SU-DHL-6 (cell line): ENCODE measurements around the gene HNRNPAB.
A peak's percentile ranks its signal among the peaks of the same experiment; 100 is the strongest.

Experiments used
- H2AFZ ChIP-seq: fragments of 200-600 bp; sonication (generic); 2 replicates; pipeline ENCODE4 v1.6.1; 2014; ENCODE audit warnings: low read depth, mild to moderate bottlenecking, moderate library complexity, mixed read lengths, antibody characterized with exemption, low read length; ENCODE audit not compliant: severe bottlenecking
- H3F3A ChIP-seq: fragments of 200-600 bp; shearing (Covaris generic); 2 replicates; pipeline ENCODE4 v1.6.0; 2016; ENCODE audit warnings: antibody characterized with exemption, mild to moderate bottlenecking; ENCODE audit not compliant: insufficient read depth
- H3K27ac ChIP-seq: fragments of 200-600 bp; sonication (generic); 2 replicates; pipeline ENCODE4 v1.5.1; 2016; ENCODE audit warnings: low read depth, mild to moderate bottlenecking, low read length, moderate library complexity, mixed read lengths
- H3K27me3 ChIP-seq: fragments of 200-600 bp; sonication (generic), shearing (Covaris generic); 2 replicates; pipeline ENCODE4 v1.6.0; 2014; ENCODE audit warnings: mild to moderate bottlenecking, low read length
- H3K36me3 ChIP-seq: fragments of 200-600 bp; sonication (generic); 2 replicates; pipeline ENCODE4 v1.6.1; 2014; ENCODE audit warnings: mild to moderate bottlenecking, low read length, mixed read lengths
- H3K4me2 ChIP-seq: fragments of 300-600, 200-600 bp; shearing (Covaris generic), sonication (generic); 2 replicates; pipeline ENCODE4 v1.6.0; 2014; ENCODE audit warnings: low read length, low read depth, mild to moderate bottlenecking; ENCODE audit not compliant: poor library complexity, severe bottlenecking
- H3K4me3 ChIP-seq: fragments of 200-600 bp; sonication (generic); 2 replicates; pipeline ENCODE4 v1.5.1; 2014; ENCODE audit warnings: antibody characterized with exemption, low read length, mild to moderate bottlenecking, mixed read lengths; ENCODE audit not compliant: insufficient read depth, poor library complexity, severe bottlenecking
- H3K79me2 ChIP-seq: fragments of 200-600 bp; sonication (generic); 2 replicates; pipeline ENCODE4 v1.6.1; 2014; ENCODE audit warnings: mild to moderate bottlenecking, low read length, moderate library complexity; ENCODE audit not compliant: insufficient read depth
- H3K9ac ChIP-seq: fragments of 200-600 bp; sonication (generic); 2 replicates; pipeline ENCODE4 v1.7.0; 2014; ENCODE audit warnings: mild to moderate bottlenecking, low read length
- H3K9me2 ChIP-seq: fragments of 200-600 bp; sonication (generic); replicated peaks from 2 replicates; pipeline ENCODE4 v1.6.1; 2014; ENCODE audit warnings: low read length; ENCODE audit not compliant: insufficient read depth
- H3K9me3 ChIP-seq: fragments of 200-600 bp; sonication (generic); 2 replicates; pipeline ENCODE4 v1.6.1; 2014; ENCODE audit warnings: low read length, mixed read lengths; ENCODE audit not compliant: insufficient read depth
- H4K20me1 ChIP-seq: fragments of 200-600 bp; sonication (generic); 2 replicates; pipeline ENCODE4 v1.6.1; 2014; ENCODE audit warnings: low read depth, mild to moderate bottlenecking, antibody characterized with exemption, low read length, moderate library complexity, mixed read lengths
- EZH2phosphoT487 ChIP-seq: fragments of 200-600 bp; sonication (generic), shearing (Covaris generic); conservative IDR thresholded peaks from 2 replicates; pipeline ENCODE4 v1.6.1; 2018; ENCODE audit warnings: mild to moderate bottlenecking, antibody characterized with exemption, low read length, moderate library complexity, mixed read lengths
- TF ChIP-seq, protein P1 (sequence below): fragments of 200-600 bp; sonication (generic); IDR thresholded peaks from one replicate; pipeline ENCODE4 v1.5.1; 2017; ENCODE audit warnings: antibody characterized with exemption, mild to moderate bottlenecking, low read length, moderate library complexity; ENCODE audit not compliant: insufficient read depth, poor library complexity, severe bottlenecking

HNRNPAB gene

GRCh38 chr5:178210073-178210535 lies 5.8 kb downstream of the HNRNPAB start:
- Histone ChIP-seq H3K4me3 (no peak overlapping the region), H4K20me1 (peaks cover 40% of the 10 kb centered on the region), H3K4me2 (no peak overlapping the region), H2AFZ (no peak overlapping the region), H3K9me3 (no peaks in the 10 kb centered on the region), H3K9ac (no peak overlapping the region), H3K27ac (no peak overlapping the region), H3K9me2 (no peaks in the 10 kb centered on the region), H3K27me3 (no peaks in the 10 kb centered on the region), H3K79me2 (peaks cover 34% of the 10 kb centered on the region), H3K36me3 (peaks cover 50% of the 10 kb centered on the region), H3F3A (peaks cover 92% of the 10 kb centered on the region)
- TF ChIP-seq, protein P1, sequence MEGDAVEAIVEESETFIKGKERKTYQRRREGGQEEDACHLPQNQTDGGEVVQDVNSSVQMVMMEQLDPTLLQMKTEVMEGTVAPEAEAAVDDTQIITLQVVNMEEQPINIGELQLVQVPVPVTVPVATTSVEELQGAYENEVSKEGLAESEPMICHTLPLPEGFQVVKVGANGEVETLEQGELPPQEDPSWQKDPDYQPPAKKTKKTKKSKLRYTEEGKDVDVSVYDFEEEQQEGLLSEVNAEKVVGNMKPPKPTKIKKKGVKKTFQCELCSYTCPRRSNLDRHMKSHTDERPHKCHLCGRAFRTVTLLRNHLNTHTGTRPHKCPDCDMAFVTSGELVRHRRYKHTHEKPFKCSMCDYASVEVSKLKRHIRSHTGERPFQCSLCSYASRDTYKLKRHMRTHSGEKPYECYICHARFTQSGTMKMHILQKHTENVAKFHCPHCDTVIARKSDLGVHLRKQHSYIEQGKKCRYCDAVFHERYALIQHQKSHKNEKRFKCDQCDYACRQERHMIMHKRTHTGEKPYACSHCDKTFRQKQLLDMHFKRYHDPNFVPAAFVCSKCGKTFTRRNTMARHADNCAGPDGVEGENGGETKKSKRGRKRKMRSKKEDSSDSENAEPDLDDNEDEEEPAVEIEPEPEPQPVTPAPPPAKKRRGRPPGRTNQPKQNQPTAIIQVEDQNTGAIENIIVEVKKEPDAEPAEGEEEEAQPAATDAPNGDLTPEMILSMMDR = no peak
- TF ChIP-seq EZH2phosphoT487 = no peak

GRCh38 chr5:178210686-178211085 lies 6.4 kb downstream of the HNRNPAB start:
- Histone ChIP-seq H3K79me2 (peaks cover 29% of the 10 kb centered on the region), H3F3A (peaks cover 91% of the 10 kb centered on the region), H3K36me3 (peaks cover 46% of the 10 kb centered on the region), H3K9ac (no peak overlapping the region), H4K20me1 (peaks cover 36% of the 10 kb centered on the region), H3K9me2 (no peaks in the 10 kb centered on the region), H3K27ac (no peak overlapping the region), H3K27me3 (no peaks in the 10 kb centered on the region), H3K4me2 (no peak overlapping the region), H3K4me3 (no peak overlapping the region), H2AFZ (no peak overlapping the region), H3K9me3 (no peaks in the 10 kb centered on the region)
- TF ChIP-seq EZH2phosphoT487 = no peak
- TF ChIP-seq, protein P1 = no peak

DNA sequence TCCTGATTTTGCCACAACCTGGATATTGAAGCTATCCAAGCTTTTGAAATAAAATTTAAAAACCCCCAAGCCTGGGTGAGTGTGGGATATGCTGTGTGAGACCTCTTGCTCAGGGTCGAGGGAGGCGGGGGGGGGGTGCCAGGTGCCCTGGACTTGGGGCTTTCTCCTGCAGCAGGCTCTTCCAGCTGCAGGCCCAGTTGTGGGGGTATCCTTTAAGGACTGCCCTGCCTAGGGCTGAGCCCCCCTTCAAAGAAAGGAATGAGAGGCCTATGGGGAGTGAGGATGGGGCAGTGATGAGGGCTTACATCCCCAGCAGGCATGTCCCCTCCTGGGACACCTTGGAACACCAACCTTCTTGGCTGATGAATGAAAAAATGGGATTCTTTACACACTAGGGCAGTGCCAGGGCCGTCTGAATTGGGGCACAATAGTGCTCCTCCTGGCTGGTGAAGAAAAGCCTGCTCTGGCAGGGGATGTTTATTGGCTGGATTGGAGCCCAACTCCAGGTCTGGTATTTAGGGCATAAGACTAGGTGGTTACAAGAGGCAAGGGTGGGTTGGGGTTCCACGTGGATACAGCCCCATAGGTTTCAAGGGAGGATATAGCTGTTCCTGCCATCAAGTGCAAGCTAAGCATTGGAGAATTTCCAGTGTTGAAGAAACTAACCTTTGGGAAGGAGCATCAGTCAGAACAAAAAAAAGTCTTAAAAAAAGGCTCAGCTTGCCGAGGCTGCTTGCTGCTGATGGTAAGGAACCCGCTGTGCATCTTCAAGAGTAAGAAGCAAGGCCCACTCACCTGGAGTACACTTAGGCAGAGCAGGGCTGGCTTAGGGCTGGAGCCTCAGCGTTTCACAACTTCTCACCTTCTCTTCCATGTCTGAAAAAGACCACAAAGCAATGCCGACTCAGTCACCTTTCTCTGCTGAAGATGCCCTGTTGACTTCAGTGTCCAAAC lies 7.0 kb downstream of the HNRNPAB start:
- Histone ChIP-seq H3K27ac (0 out of 2 replicates have a peak overlapping the region, but pooled peaks have one; percentile 17), H3K79me2 (peaks cover 22% of the 10 kb centered on the region)

More for the DNA sequence above, 7.0 kb downstream of the HNRNPAB start:
- Histone ChIP-seq H3K9me2 (no peaks in the 10 kb centered on the region), H4K20me1 (peaks cover 29% of the 10 kb centered on the region), H3K36me3 (peaks cover 39% of the 10 kb centered on the region), H3K27me3 (no peaks in the 10 kb centered on the region), H3K9me3 (no peaks in the 10 kb centered on the region), H2AFZ (no peak overlapping the region), H3K4me3 (no peak overlapping the region), H3K9ac (no peak overlapping the region), H3K4me2 (no peak overlapping the region), H3F3A (peaks cover 90% of the 10 kb centered on the region)
- TF ChIP-seq, protein P1 = no peak
- TF ChIP-seq EZH2phosphoT487 = no peak
